Ovary (tissue), 3 donors: ENCODE data around the gene LRRC70.

Experiments used
- EP300 ChIP-seq: sonication (generic); formaldehyde crosslinking; IDR thresholded peaks from one replicate; pipeline ENCODE4 v1.6.1; 2017; ENCODE audit warnings: antibody characterized with exemption
- POLR2A ChIP-seq: fragments of 450-650 bp; IDR thresholded peaks from one replicate; pipeline ENCODE4 v1.6.1; 2017; ENCODE audit warnings: antibody characterized with exemption, mild to moderate bottlenecking, moderate library complexity
- TF ChIP-seq, protein P1 (sequence below), 3 donors: fragments of 450-650 bp in 2 of 3; fragments of 200-600 bp in 1 of 3; IDR thresholded peaks; one replicate each; pipeline versions ENCODE4 v1.5.1 to v1.8.0; 2016 to 2022; ENCODE audit warnings: antibody characterized with exemption in 3 of 3, mild to moderate bottlenecking in 1 of 3
- donor health status: DM: no; HTN: no; CAD: no.

DNA sequence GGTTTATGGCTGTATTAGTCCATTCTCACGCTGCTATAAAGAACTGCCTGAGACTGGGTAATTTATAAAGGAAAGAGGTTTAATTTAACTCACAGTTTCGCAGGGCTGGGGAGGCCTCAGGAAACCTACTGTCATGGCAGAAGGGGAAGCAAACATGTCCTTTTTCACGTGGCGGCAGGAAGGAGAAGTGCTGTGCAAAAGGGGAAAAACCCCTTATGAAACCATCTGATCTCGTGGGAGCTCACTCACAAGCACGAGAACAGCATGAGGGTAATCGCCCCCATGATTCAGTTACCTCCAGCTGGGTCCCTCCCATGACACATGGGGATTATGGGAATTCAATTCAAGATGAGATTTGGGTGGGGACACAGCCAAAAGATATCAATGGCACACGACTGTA, 13.9 kb downstream of the LRRC70 start:
- TF ChIP-seq, protein P1, sequence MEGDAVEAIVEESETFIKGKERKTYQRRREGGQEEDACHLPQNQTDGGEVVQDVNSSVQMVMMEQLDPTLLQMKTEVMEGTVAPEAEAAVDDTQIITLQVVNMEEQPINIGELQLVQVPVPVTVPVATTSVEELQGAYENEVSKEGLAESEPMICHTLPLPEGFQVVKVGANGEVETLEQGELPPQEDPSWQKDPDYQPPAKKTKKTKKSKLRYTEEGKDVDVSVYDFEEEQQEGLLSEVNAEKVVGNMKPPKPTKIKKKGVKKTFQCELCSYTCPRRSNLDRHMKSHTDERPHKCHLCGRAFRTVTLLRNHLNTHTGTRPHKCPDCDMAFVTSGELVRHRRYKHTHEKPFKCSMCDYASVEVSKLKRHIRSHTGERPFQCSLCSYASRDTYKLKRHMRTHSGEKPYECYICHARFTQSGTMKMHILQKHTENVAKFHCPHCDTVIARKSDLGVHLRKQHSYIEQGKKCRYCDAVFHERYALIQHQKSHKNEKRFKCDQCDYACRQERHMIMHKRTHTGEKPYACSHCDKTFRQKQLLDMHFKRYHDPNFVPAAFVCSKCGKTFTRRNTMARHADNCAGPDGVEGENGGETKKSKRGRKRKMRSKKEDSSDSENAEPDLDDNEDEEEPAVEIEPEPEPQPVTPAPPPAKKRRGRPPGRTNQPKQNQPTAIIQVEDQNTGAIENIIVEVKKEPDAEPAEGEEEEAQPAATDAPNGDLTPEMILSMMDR (IDR thresholded peaks at IDR 0.05) = no peak
- no peak for TF ChIP-seq EP300
- TF ChIP-seq POLR2A = no peak
